Measurements from ENCODE around the gene CGN.

The CGN gene, protein sequence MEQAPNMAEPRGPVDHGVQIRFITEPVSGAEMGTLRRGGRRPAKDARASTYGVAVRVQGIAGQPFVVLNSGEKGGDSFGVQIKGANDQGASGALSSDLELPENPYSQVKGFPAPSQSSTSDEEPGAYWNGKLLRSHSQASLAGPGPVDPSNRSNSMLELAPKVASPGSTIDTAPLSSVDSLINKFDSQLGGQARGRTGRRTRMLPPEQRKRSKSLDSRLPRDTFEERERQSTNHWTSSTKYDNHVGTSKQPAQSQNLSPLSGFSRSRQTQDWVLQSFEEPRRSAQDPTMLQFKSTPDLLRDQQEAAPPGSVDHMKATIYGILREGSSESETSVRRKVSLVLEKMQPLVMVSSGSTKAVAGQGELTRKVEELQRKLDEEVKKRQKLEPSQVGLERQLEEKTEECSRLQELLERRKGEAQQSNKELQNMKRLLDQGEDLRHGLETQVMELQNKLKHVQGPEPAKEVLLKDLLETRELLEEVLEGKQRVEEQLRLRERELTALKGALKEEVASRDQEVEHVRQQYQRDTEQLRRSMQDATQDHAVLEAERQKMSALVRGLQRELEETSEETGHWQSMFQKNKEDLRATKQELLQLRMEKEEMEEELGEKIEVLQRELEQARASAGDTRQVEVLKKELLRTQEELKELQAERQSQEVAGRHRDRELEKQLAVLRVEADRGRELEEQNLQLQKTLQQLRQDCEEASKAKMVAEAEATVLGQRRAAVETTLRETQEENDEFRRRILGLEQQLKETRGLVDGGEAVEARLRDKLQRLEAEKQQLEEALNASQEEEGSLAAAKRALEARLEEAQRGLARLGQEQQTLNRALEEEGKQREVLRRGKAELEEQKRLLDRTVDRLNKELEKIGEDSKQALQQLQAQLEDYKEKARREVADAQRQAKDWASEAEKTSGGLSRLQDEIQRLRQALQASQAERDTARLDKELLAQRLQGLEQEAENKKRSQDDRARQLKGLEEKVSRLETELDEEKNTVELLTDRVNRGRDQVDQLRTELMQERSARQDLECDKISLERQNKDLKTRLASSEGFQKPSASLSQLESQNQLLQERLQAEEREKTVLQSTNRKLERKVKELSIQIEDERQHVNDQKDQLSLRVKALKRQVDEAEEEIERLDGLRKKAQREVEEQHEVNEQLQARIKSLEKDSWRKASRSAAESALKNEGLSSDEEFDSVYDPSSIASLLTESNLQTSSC

DNA sequence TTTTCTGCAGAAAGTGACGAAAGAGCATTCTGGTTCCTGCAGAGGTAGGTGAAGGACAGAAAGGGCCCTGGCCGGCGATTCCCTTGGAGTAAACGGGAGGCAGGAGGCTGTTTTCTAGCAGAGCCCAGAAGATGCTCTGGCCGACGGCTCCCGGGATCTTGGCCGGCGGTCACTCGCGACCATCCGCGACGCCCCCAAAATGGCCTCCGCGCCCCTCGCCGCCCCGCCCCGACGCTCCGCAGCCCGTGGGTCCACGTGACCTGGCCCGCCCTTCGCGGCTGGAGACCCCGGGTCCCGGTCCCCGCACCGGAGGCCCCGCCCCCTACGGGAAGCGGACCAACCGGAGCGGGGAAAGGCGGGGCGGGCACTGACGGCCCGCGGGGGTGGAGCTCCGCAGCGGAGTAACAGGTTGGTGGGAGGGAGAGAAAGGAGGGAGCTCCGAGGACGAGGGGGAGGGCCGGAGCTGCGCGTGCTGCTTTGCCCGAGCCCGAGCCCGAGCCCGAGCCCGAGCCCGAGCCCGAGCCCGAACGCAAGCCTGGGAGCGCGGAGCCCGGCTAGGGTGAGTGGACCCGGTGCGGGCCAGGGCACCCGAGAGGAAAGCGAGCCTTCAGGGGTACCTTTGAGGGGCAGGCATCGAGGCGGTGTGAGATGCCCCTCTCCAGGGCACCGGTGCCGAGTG, at the start of gene CGN:
CGN (plus strand) TSS at position 431 of the 679 bp plus-strand sequence. CDS start 7,133 bp downstream, outside the sequence.
- peak; percentile 99 for DNase-seq

DNA sequence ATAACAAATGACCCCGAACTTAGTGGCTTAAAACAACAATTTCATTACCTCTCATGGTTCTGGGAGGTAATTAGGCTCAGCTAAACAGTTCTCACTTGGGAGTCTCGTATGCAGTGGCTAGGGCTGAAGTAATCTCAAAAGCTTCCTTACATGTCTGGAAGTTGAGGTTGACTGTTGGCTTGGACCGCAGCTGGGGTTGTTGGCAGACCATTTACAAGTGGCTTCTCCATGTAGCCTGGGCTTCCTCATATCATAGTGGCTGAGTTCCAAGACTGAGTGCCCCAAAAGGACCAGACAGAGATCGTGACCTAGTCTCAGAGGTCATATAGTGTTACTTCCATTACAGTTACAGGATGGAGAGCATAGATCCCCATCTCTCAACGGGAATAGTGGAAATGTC, 49.5 kb upstream of the CGN start:
- no peak for DNase-seq

DNA sequence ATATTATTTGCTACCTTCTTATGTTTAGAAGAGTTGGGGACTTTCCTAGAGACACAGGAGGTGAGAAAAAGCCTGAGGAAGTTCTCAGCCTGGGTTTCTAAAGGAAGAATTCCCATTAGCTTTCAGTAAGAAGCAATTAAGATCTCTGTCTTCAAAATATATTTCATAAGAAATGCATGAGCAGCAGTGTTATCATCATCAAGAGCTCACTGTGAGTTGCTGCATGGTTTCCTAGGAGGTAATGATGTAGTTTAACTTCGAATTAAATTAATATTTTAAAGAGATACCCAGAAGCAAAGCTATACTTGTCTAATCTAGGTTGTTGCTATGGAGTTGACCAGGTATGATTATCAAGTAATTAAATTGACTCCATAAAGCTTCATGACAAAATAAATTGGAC, 46.2 kb upstream of the CGN start:
- no peak for DNase-seq

DNA sequence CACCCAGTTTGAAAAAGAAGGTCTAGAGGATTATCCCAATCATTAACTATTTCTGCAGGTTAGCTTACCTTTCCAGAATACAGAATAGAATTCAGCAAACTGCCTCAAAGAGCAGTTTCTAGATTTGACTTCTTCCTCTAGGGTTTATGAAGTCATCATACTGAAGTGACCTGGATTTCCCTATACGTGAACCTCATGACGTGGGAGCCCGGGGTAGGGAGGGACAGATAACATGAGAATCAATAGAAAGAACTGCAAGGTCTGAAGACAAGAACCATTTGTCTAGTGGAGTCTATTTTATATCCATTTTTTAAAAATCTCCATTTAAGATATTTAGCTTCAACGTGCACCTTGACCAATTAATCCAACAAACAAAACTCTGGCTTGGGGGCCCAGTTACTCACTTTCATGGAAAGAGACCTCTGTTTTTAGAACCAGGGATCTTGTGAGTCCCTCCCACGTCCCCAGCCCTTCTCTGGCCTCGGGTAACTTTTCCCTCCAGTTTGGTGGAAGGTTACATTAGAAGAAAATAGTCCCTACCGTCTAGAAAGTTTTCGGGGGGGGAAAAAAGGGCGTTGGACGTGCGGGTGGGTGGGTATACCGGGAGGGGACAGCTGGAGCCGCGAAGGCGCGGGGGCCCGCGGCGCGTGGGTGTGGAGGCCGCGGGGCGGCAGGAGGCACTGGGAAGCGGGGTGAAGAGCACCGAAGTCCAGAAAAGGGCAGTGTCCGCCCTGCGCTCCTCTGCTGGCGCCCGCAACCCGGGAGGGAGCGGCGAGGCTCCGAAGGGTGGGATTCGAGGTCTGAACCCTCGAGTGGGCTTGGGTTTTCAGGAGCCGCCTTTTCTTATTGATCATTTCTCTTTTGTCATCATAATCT, 38.1 kb upstream of the CGN start:
- DNase-seq, result peak; percentile 67

DNA sequence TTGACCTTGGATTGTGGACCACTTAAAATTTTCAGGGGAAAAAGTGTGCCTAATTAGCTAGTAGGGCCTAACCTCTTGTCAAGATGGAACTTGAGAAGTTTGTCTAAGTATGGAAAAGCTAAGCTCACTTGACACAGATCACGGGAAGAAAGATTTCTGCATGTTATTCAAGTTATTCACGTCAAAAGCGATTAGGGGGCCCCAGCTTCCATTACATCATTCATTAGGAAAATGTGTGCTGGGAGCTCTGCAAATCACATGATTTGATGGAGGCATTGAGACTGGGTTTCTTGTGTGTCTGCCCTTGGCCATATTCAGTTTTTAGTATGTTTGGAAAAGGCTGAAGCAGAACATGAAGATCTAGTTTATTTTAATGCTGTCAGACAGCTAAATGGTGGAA, 36.4 kb upstream of the CGN start:
- DNase-seq, result no peak

DNA sequence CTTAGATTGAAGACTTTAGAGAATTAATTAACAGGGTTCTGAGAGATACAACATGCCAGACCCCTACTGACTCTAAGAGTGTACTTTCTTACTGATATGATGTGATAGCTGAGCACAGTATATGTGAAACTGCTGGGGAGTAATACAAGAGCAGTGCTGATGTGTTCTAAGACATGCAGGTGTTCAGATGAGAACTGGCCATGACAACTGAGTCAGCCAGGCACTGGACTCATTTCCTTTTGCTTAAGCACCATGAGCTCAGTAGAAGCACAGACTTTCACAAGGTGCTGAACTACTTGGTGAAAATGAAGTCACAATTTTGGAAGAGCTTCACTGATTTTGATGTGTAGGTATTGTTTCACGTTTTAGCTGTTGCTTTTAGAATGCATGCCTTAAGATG, 36.0 kb upstream of the CGN start:
- DNase-seq, result no peak

DNA sequence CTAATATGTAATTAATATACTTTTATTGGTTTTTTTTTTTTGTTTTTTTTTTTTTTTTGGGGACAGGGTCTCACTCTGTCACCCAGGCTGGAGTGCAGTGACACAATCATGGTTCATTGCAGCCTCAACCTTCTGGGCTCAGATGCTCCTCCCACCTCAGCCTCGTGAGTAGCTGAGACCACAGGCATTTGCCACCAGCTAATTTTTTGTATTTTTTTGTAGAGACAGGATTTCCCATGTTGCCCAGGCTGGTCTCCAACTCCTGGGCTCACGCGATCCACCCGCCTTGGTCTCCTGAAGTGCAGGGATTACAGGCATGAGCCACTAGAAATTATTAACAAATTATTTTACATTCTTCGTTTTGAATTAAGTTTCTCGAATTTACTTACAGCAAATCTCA, 35.1 kb upstream of the CGN start:
- DNase-seq, result no peak

DNA sequence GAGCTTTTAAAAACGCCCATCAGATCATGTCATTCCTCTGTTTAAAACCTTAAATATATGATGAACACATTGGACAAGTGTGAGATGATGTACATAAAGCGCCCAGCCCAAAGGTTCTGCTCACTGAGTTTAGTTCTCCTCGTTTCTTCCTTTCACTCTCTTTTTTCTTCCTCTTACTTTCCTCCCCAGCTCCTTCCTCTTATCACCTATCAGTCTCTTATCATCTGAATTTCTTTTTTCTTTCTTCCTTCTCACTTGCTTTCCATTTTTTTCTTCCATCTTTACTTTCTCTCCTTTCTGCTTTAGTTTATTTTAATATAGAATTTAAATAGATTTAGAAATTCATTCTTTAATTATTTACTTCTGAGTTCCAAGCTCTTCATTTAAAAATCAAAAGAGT, 34.1 kb upstream of the CGN start:
- no peak for DNase-seq

DNA sequence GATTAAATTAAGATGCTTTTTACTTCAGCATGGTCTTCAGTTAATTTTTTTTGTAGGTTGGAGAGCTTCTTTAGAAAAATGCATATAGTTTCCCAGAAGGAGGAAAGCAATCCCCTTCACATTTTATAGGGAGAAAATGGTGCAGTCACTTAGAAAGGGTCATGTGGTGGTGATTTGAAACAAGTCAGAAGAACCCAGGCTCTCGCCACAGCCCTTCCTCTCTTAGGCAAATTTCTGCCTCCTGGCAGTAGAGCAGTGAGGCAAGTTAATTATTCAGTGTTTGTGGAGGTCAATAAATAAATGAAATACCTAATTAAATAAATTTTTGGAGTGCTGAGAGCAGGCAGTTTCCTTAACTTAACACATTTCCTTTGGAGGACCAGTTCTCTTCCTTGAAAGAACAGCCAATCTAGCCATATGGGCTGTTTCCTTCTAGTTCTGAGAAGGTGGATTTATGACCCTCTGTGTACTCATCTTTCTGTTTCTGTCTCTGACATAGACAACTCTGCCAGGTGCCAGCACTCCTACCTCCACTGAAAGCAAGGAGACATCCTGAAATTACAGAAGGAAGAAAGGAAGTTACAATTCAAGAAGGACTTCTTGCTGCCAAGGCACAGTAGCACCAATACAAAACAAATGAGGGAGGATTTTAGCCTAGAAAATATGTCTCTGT, 32.9 kb upstream of the CGN start:
- peak; percentile 30 for DNase-seq

DNA sequence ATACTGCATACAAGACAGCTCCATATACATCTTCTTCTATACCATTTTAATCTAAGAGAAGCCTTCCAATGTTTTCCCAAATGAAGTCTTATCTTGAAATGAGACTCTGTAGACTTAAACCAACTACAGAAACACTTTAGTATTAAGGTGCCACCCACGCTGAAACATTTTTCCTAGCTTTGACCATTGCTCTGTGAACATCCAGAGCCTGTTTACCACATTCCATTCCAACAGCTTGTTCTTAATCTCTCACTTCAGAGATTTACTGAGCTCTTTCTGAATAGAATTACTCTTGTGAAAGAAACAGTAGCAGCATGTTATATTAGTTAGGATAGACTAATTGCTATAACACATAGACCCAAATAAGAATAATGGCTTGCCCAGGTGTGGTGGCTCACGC, 32.3 kb upstream of the CGN start:
- DNase-seq, result no peak

DNA sequence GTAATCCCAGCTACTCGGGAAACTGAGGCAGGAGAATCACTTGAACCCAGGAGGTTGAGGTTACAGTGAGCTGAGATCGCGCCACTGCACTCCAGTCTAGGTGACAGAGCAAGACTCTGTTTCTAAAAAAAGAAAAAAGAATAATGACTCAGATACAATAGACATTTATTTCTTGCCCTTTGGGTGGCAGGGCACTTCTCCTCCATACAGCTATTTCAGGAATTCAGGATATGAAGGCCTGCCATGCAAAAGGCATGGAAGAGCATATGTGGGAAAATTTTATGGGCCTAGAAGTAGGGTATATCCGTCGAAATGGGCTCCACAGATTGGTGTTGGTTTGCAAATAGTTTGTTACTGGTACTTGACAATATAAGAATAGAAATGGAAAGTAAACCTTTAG, 31.7 kb upstream of the CGN start:
- no peak for DNase-seq

DNA sequence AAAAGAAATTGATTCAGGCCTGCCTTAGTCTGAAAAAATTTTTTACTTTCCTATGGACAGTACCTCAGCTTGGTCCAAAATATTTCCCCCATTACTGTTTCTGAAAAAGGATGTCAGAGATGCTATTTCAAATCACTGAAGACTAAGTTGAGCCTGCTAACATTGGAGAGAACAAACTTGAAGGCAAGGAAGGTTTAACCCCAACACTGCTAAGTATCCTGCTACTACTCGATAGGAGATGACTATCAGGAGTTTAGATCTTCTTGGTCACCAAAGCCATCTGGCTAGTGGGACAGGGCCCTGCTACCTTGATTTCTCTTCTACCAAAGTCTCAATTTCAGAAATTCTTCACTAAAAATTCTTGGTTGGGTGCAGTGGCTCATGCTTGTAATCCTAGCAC, 29.2 kb upstream of the CGN start:
- DNase-seq, result no peak

DNA sequence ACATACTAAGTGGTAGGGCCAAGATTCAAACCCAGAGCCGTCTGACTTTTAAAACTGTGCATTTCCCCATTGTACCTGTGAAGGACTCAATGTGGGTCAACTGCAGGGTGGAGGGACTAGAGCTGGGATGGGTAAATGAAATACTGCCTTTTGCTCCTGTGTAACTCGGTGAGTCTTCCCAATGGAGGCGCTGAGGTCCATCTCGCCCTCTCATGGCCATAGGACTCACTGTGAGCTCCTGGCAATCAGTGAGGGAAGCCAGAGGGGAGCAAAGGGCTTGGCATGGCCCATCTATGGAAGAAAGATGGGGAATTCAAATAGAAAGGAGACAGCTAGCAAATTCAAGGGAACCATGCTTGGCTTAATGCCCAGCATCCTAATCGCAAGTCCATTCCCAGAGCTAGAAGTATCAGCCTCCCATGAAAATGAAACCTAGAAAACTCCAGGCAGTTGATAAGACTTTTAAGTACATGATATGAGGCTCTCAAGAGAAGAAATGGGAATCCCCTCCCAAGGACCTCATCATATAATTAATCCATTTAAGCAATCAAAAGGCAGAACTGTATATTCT, 25.4 kb upstream of the CGN start:
- DNase-seq, result no peak

DNA sequence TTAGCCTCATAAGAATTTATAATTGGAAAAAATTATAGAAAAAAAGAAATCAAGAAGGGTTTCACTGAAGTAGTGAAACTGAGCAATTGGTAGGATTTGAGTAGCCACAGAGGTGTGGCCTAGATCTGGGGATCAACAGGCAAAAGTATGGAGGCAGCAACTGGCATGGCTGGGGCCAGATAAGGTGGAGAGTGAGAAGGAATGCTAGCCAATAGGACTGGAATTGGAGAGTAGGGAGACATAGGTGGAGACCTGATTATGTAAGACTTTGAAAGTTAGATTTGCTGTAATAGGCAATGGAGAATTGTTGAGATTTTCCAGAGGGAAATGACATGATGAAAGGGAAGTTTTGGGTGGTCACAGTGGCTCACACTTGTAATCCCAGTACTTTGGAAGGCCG, 24.6 kb upstream of the CGN start:
- no peak for DNase-seq

DNA sequence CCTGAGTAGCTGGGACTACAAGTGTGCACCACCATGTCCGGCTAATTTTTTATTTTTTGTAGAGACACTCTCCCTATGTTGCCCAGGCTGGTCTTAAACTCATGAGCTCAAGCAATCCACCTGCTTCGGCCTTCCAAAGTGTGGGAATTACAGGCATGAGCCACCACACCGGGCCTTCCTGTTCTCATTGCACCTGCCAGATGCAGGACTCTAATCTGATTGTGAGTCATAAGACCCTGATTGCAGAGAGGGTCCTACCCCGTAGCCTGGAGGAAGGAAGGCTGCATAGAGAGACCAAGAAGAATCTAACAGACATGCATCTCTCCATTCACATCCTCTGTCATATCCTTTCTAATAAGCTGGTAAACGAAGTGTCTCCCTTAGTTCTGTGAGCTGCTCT, 19.5 kb upstream of the CGN start:
- DNase-seq, result no peak

DNA sequence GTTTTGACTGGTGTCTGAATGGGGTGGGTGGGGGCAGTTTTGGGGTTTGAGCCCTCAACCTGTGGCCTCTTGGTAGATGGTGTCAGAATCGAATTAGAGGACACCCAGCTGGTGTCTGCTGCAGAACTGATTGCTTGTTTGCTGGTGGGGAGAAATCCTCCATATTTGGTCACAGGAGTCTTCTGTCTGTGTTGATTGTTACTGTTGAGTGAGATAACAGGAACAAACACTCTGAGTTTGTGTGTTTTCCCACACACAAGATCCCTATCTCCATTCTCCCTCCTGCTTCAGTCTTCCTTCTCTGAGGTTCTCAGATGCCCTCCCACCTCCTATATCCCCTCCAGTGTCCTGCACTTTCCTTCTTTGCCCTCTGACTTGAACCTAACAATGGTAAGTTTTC, 19.1 kb upstream of the CGN start:
- no peak for DNase-seq

DNA sequence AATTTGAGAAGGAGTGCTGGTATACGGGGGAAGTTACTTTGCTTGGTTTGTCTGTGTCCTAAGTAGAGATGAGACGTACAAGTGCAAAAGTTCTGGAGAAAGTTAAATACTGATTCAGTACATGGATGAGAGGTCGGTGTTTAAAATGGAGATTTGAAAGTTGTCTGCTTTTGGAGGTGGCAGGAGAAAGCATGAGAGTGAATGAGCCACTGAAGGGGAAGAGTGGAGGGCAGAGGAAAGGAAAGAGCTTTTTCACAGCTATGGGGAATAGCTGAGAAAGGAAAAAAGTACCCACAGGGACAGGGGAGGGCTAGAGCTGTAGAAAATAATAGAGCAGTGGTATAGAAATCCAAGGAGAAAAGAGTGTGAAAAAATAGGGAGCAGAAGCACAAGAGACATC, 18.1 kb upstream of the CGN start:
- DNase-seq, result no peak

DNA sequence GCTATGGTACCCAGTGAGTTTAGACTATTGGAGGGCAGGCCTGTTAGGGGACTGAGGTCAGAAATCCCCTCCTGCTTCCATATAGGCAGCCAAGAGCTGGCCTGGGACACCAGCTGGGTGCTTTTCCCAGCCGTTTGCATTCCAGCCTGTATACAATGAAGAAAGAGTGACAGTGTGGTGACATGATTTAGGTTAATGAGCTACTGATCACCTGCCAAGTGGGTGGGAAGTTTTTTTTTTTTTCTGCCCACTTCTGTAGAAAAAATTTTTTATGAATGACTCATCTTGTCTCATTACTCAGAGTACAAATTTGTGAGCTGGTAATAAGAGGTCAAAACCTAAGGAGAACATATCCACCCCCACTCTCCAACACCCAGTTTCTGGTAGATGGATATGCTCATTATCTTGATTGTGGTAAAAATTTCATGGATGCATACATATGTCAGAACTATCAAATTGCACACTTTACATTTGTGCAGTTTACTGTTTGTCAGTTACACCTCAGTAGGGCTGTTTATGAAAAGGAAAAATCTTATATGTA, 16.4 kb upstream of the CGN start:
- DNase-seq, result peak; percentile 80

DNA sequence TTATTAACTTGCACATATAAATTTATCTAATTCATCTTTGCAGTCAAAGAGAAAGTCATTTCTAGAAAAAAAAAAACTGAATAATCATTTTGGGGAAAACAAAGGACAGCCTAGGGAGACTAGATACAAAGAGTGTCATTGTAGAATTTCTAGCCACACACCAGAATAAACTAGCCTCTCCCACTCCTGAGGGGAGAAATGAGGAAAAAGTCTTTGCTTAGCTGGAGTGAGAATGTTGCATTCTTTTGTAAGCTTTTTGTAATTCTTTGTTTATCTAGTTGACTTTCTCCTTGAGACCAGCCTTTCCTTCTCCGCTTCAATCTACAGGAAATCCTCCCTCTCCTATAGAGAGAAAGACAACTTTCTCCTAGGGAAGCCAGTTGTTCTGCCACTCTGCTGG, 15.9 kb upstream of the CGN start:
- no peak for DNase-seq

DNA sequence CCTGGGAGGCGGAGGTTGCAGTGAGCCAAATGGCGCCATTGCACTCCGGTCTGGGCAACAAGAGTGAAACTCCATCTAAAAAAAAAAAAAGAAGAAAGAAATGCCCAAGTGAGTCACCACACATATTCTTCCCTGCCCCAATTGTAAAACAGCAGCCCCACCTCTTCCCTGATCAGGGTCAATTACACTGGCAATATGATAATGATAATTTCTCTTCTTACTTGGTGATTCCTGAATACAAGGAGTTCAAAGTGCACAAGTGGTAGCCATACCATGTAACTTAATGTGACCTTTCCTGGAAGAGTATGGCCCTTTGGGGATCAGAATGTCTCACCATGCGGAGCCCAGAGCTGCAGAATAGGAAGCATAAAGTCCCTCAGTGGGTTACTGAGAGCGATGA, 11.8 kb upstream of the CGN start:
- DNase-seq, result no peak

DNA sequence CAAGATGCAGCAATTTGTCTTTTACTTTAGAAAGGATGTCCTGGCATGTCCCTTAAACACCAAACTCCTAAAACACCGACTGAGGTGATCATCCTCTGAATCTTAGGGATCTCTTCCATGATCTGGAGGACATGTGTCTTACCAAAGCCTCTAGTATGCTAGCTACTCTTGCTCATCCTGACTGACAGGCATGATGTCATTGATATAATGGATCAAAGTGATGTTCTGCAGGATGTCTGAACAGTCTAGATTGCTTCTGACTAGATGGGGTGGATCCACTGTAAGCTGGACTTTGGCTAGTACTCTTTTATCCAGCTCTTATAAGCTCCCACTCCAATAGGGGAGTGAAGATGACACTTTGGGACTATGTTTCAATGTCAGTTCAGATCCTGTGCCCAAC, 11.3 kb upstream of the CGN start:
- DNase-seq, result no peak

All from NCI-H69 (cell line).